ENCODE results near the gene CNOT2.

The CNOT2 gene

DNA sequence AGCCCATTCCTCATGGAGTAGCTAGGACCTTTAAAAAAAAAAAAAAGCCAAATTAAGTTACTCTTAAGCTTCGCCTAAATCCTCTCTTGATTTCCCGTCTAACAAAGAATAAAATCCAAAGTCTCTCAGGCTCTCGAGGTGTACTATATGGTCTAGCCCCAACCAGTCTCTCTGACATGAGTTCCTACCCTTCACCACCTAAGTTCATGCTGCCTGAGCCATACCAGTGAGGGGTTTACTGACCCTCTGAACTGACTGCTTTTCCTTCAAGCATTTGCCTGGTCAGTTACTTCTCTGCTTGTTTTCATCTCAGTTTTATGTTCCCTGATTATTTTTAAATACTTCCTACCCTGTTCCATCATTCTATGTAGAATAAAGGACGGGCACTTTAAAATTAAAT, 64.6 kb downstream of the CNOT2 start:
- TF ChIP-seq, protein P1, sequence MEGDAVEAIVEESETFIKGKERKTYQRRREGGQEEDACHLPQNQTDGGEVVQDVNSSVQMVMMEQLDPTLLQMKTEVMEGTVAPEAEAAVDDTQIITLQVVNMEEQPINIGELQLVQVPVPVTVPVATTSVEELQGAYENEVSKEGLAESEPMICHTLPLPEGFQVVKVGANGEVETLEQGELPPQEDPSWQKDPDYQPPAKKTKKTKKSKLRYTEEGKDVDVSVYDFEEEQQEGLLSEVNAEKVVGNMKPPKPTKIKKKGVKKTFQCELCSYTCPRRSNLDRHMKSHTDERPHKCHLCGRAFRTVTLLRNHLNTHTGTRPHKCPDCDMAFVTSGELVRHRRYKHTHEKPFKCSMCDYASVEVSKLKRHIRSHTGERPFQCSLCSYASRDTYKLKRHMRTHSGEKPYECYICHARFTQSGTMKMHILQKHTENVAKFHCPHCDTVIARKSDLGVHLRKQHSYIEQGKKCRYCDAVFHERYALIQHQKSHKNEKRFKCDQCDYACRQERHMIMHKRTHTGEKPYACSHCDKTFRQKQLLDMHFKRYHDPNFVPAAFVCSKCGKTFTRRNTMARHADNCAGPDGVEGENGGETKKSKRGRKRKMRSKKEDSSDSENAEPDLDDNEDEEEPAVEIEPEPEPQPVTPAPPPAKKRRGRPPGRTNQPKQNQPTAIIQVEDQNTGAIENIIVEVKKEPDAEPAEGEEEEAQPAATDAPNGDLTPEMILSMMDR (IDR thresholded peaks at IDR 0.05; ENCODE audit: control insufficient read depth, insufficient read depth, low read depth, low read length, missing control alignments) = no peak
- H3K4me3 ChIP-seq (ENCODE audit: control insufficient read depth, low read depth, low read length) = no peak overlapping the region
- no peak for DNase-seq (ENCODE audit: low read depth)

DNA sequence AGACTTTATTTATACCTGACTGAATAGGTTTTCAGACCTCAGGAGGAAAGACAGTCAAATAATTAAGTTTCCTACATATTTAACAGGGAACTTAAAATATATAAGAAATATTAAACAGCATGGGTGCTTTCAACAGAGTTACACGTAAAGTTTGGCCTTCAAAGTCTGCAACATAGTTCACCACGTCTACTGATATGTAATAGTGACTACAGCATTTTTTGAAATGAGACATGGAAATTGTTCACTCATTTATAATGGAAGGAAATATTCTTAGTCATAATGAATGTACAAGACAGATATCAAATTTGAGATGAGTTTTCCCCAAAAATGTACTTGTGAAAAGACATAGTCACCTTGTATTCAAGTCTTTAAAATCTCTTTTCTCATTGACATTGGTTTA, 66.1 kb downstream of the CNOT2 start:
- H3K4me3 ChIP-seq (ENCODE audit: control insufficient read depth, low read depth, low read length) = no peak overlapping the region
- no peak for DNase-seq (ENCODE audit: low read depth)
- TF ChIP-seq, protein P1 (IDR thresholded peaks at IDR 0.05; ENCODE audit: control insufficient read depth, insufficient read depth, low read depth, low read length, missing control alignments) = no peak

DNA sequence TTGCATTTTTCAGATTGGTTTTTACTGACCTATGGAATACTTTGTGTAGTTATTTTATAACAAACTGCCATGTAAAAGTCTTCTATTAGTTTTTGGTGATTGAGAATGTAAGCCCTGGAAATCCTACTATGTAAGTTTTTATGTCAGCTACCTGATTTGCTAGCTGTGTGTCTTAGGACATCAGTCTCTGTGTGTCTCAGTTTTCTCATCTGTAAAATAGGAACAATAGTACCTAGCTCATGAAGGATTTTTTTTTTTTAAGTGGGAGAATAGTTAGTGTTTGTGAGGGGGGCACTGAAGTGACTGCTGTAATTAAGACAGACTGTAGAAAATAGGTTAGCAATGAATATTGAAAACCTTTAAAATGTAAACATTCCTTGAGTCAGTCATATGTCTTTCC, 70.9 kb downstream of the CNOT2 start:
- TF ChIP-seq, protein P1 (IDR thresholded peaks at IDR 0.05; ENCODE audit: control insufficient read depth, insufficient read depth, low read depth, low read length, missing control alignments) = no peak
- H3K4me3 ChIP-seq (ENCODE audit: control insufficient read depth, low read depth, low read length) = no peak overlapping the region

DNA sequence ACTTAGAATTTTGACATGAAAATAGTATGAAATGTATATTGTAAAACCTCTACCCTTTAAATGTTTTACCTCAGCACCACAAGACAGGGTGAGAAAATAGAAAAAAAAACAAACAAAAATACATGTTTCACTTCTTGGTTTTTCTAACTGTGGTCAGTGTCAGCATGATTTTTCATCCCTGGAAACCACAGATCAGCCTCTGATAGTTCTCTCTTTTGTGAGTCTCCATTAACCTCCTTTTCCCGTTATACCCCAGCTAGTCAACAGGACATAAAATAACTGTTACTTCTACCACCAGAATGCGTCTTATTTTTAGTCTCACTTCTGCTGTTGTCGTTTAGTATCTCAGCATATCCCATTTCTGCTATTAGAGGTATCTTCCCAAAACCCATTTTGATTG, 74.5 kb downstream of the CNOT2 start:
- no peak overlapping the region for H3K4me3 ChIP-seq (ENCODE audit: control insufficient read depth, low read depth, low read length)
- DNase-seq (ENCODE audit: low read depth) = no peak
- TF ChIP-seq, protein P1 (IDR thresholded peaks at IDR 0.05; ENCODE audit: control insufficient read depth, insufficient read depth, low read depth, low read length, missing control alignments) = no peak

More for the DNA sequence above, 70.9 kb downstream of the CNOT2 start:
- DNase-seq (ENCODE audit: low read depth) = no peak

DNA sequence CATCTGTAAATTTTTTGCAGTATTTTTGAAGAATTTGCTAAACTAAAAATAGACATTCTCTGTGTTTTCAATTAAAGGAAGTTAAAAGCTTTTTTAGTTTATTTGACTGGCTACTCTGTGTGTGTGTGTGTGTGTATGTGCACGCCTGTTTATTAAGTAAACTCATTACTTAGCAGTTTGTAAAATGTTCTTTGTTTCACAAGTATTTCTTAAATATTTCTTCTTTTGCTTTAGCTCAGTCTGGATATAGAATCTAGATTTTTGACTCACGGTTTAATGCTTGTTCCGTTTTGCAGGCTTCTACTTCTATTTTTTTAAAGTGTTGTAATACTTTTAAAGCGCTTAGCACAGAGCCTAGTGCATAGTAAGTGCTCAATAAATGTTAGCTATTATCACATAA, 76.4 kb downstream of the CNOT2 start:
- no peak for DNase-seq (ENCODE audit: low read depth)

DNA sequence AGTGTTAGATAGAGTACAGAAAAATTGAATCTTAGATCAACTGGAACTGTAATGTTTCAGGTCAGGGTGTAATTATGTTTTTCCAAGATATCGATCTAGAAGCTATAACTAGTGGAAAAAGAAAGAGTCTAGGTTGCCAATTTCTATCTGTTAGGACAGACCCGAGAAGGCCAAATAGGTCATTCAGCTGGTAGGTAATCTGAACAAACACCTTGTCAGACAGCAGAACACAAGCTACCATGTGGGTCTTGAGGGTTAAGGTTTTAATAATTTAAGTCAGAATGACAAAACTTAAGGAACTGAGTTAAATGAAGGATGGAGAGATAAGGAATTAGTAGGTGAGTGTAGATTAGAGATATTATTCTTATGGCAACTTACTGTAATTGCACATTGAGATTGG, 78.0 kb downstream of the CNOT2 start:
- DNase-seq (ENCODE audit: low read depth) = no peak
- TF ChIP-seq, protein P1 (IDR thresholded peaks at IDR 0.05; ENCODE audit: control insufficient read depth, insufficient read depth, low read depth, low read length, missing control alignments) = no peak
- H3K4me3 ChIP-seq (ENCODE audit: control insufficient read depth, low read depth, low read length) = no peak overlapping the region

More for the DNA sequence above, 76.4 kb downstream of the CNOT2 start:
- H3K4me3 ChIP-seq (ENCODE audit: control insufficient read depth, low read depth, low read length) = no peak overlapping the region
- TF ChIP-seq, protein P1 (IDR thresholded peaks at IDR 0.05; ENCODE audit: control insufficient read depth, insufficient read depth, low read depth, low read length, missing control alignments) = no peak

DNA sequence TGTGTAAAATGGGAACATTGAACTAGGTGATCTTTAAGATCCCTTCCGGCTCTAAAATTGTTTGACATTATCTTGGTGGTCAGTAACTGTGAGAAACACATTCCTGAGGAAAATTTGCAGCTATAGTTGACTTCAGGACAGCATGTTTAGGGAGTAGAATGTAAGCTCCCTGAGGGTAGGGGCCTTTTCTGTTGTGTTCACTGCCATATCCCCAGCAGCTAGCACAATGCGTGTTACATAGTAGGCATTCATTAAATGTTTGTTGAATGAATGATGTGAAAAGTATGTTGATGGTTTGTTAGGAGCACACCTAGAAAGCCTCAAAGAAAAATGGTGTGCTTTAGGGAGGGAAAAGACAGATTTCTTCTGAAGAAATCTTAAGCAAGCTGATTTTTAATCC, 84.3 kb downstream of the CNOT2 start:
- DNase-seq (ENCODE audit: low read depth) = no peak
- TF ChIP-seq, protein P1 (IDR thresholded peaks at IDR 0.05; ENCODE audit: control insufficient read depth, insufficient read depth, low read depth, low read length, missing control alignments) = no peak
- no peak overlapping the region for H3K4me3 ChIP-seq (ENCODE audit: control insufficient read depth, low read depth, low read length)

Measured in AG09309 (cell line).